Measurements from ENCODE around the gene ZC3H13. TPM values are rescaled to one million over a fixed set of nuclear protein-coding genes. Genes with fewer than 3 reads are reported as not detected.

Gene ZC3H13
- total and polyA plus RNA-seq, 2 experiments from 2014 or later, result 15.6 to 50.7 TPM

DNA sequence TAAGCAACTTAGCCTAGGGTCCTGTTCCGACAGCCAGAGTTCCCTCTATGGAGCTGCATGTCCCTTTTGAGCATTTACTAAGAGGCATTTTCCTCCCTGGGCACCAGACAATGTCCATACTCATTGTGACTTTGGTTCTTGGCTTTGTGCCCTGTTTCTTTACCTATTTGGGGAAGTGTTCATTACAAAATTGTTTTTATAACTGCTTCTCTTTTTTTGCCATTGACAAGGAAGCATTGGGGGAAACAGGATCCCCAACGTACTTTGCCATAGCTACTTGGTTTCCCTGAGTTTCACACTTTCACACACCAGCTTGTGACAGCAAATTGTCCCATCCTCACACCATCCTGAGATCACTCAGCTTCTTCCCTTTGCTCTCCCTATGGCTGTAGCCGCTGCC lies 119.9 kb downstream of the ZC3H13 start:
- TF ChIP-seq EZH2phosphoT487 (IDR thresholded peaks at IDR 0.05; ENCODE audit: insufficient read depth, low read depth) (no peak), EZH2 (IDR thresholded peaks at IDR 0.05; ENCODE audit: insufficient read depth, poor library complexity, severe bottlenecking) (no peak)
- in situ Hi-C loops (cut with MboI), result no loop called here
- 65 to 78% methylated on average over 3 of the region's 3 CpGs for WGBS, 2 experiments (ENCODE audit: low coverage in 1 of 2, low lambda C conversion rate in 2 of 2, missing lambda C conversion rate in 2 of 2)

DNA sequence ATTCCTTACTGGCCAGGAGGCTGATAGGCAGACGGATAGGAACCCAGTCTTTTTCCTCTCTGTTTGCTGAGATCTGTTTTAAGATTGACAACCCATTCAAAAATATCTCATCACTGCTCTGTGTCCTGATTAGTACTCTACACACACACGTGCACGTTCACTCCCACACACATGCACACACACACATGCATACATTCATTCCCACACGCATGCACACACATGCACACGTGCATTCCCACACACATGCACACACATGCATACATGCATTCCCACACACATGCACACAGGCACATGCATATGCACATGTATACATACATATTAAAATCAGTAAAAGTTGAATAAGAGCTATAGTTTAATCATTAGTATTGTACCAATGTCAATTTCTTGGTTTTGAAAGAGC lies 120.4 kb downstream of the ZC3H13 start:
- Histone ChIP-seq H3K4me1 (ENCODE audit: insufficient read depth) (no peaks in the 10 kb centered on the region), H2AFZ (no peak overlapping the region), H3K9me2 (ENCODE audit: insufficient read depth) (no peaks in the 10 kb centered on the region), H3K27me3 (replicated peaks; ENCODE audit: insufficient read depth) (peaks cover 51% of the 10 kb centered on the region), H3K4me2 (ENCODE audit: unreplicated experiment) (no peak overlapping the region), H3F3A (ENCODE audit: insufficient read depth) (no peaks in the 10 kb centered on the region), H3K4me3 (no peak overlapping the region), H3K79me2 (ENCODE audit: insufficient read depth) (no peaks in the 10 kb centered on the region), H3K27ac (no peak overlapping the region), H4K20me1 (ENCODE audit: insufficient read depth) (no peaks in the 10 kb centered on the region), H3K9me3 (ENCODE audit: low read depth) (no peaks in the 10 kb centered on the region), H3K36me3 (ENCODE audit: low read depth) (no peaks in the 10 kb centered on the region), H3K9ac (no peak overlapping the region)
- WGBS, 2 experiments (ENCODE audit: low coverage in 1 of 2, low lambda C conversion rate in 2 of 2, missing lambda C conversion rate in 2 of 2), result 54 to 55% methylated on average over 5 of the region's 5 CpGs
- no peak for DNase-seq
- in situ Hi-C loops (cut with MboI), result no loop called here
- TF ChIP-seq EZH2phosphoT487 (IDR thresholded peaks at IDR 0.05; ENCODE audit: insufficient read depth, low read depth) (no peak), EZH2 (IDR thresholded peaks at IDR 0.05; ENCODE audit: insufficient read depth, poor library complexity, severe bottlenecking) (no peak)

More for the DNA sequence above, 119.9 kb downstream of the ZC3H13 start:
- Histone ChIP-seq H3K27ac (no peak overlapping the region), H3K79me2 (ENCODE audit: insufficient read depth) (no peaks in the 10 kb centered on the region), H3F3A (ENCODE audit: insufficient read depth) (no peaks in the 10 kb centered on the region), H3K4me3 (no peak overlapping the region), H3K4me1 (ENCODE audit: insufficient read depth) (no peaks in the 10 kb centered on the region), H3K9me2 (ENCODE audit: insufficient read depth) (no peaks in the 10 kb centered on the region), H3K4me2 (ENCODE audit: unreplicated experiment) (no peak overlapping the region), H3K9me3 (ENCODE audit: low read depth) (no peaks in the 10 kb centered on the region), H3K27me3 (replicated peaks; ENCODE audit: insufficient read depth) (peaks cover 55% of the 10 kb centered on the region), H4K20me1 (ENCODE audit: insufficient read depth) (no peaks in the 10 kb centered on the region), H3K9ac (no peak overlapping the region), H2AFZ (no peak overlapping the region), H3K36me3 (ENCODE audit: low read depth) (no peaks in the 10 kb centered on the region)
- DNase-seq, result no peak

DNA sequence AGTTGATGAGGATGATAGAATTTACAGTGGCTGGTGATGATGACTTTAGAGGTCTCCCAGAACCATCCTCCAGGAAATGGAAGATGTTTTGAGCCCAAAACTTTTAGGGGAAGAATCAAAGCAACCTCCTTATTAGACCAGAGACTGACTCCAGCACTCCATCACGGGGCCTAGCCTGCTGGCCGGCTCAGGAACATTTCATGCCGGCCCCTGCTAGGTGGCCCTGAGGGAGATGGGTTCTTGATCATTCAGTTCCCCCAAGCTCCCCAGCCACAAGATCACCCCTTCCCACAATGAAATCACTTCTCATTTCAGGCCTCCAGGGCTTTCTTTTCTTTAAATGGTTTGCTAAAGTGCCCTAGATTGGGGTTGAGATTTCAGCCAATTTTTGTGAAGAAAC lies 121.3 kb downstream of the ZC3H13 start:
- Histone ChIP-seq H3K36me3 (ENCODE audit: low read depth) (no peaks in the 10 kb centered on the region), H3K79me2 (ENCODE audit: insufficient read depth) (no peaks in the 10 kb centered on the region), H3K9me2 (ENCODE audit: insufficient read depth) (no peaks in the 10 kb centered on the region), H3K27ac (no peak overlapping the region), H3K9ac (no peak overlapping the region), H4K20me1 (ENCODE audit: insufficient read depth) (no peaks in the 10 kb centered on the region), H3K9me3 (ENCODE audit: low read depth) (no peaks in the 10 kb centered on the region), H3K4me2 (ENCODE audit: unreplicated experiment) (no peak overlapping the region), H3K4me1 (ENCODE audit: insufficient read depth) (no peaks in the 10 kb centered on the region), H3F3A (ENCODE audit: insufficient read depth) (no peaks in the 10 kb centered on the region), H2AFZ (no peak overlapping the region), H3K4me3 (no peak overlapping the region), H3K27me3 (replicated peaks; ENCODE audit: insufficient read depth) (peaks cover 44% of the 10 kb centered on the region)
- in situ Hi-C loops (cut with MboI), result no loop called here
- 85 to 88% methylated on average over 3 of the region's 3 CpGs for WGBS, 2 experiments (ENCODE audit: low coverage in 1 of 2, low lambda C conversion rate in 2 of 2, missing lambda C conversion rate in 2 of 2)
- no peak for TF ChIP-seq EZH2 (IDR thresholded peaks at IDR 0.05; ENCODE audit: insufficient read depth, poor library complexity, severe bottlenecking)
- DNase-seq, result no peak

DNA sequence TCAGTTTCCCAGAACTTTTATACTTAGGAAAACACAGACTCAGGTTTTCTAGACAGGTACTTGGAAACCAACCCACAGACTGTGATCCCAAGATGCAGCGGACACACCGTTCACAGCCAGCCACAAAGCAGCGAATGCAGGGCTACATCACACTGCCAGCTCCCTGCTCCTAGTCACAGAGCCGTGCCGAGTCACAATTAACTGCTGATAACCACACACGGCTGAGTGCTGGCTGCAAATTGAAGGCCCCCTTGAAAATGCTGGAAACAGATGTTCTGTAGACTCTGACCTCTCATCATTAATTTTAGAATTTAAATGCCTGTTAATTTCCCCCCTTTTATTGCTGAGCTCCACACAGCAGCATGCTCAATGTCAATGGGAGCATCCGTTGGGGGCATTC lies 122.4 kb downstream of the ZC3H13 start:
- H3K9ac ChIP-seq, result no peak overlapping the region
- no peaks in the 10 kb centered on the region for H3K9me3 ChIP-seq (ENCODE audit: low read depth)
- no peak overlapping the region for H2AFZ ChIP-seq
- no peaks in the 10 kb centered on the region for H3F3A ChIP-seq (ENCODE audit: insufficient read depth)
- no peak overlapping the region for H3K4me2 ChIP-seq (ENCODE audit: unreplicated experiment)
- no peak overlapping the region for H3K27ac ChIP-seq
- no peak for DNase-seq
- H3K4me1 ChIP-seq (ENCODE audit: insufficient read depth), result no peaks in the 10 kb centered on the region
- H4K20me1 ChIP-seq (ENCODE audit: insufficient read depth), result no peaks in the 10 kb centered on the region
- H3K79me2 ChIP-seq (ENCODE audit: insufficient read depth), result no peaks in the 10 kb centered on the region
- H3K4me3 ChIP-seq, result no peak overlapping the region
- H3K27me3 ChIP-seq (replicated peaks; ENCODE audit: insufficient read depth), result peaks cover 35% of the 10 kb centered on the region
- 53 to 60% methylated on average over 7 of the region's 7 CpGs for WGBS, 2 experiments (ENCODE audit: low coverage in 1 of 2, low lambda C conversion rate in 2 of 2, missing lambda C conversion rate in 2 of 2)
- no peaks in the 10 kb centered on the region for H3K36me3 ChIP-seq (ENCODE audit: low read depth)
- H3K9me2 ChIP-seq (ENCODE audit: insufficient read depth), result no peaks in the 10 kb centered on the region
- in situ Hi-C loops (cut with MboI), result no loop called here
- no peak for TF ChIP-seq EZH2 (IDR thresholded peaks at IDR 0.05; ENCODE audit: insufficient read depth, poor library complexity, severe bottlenecking)
- no peak for TF ChIP-seq EZH2phosphoT487 (IDR thresholded peaks at IDR 0.05; ENCODE audit: insufficient read depth, low read depth)

DNA sequence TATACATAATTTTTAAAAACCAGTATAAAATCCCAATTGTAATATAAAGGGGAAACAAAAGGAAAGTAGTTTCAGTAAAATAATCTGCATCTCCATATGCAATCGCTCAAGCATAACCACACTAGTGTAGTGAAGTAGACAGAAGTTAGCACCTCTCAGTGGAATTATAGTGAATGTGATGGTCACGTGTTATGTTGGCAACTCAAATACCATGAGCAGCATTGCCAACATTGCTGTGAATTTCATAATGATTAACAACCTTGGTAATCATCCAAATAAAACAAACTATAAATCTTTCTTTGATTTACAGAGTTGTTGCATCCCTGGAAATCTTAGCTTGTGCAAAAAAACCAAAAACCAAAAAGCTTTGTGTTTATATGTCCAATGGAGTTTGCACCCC lies 123.7 kb downstream of the ZC3H13 start:
- TF ChIP-seq EZH2 (IDR thresholded peaks at IDR 0.05; ENCODE audit: insufficient read depth, poor library complexity, severe bottlenecking) (no peak), EZH2phosphoT487 (IDR thresholded peaks at IDR 0.05; ENCODE audit: insufficient read depth, low read depth) (no peak)
- no peaks in the 10 kb centered on the region for H3F3A ChIP-seq (ENCODE audit: insufficient read depth)
- H3K4me2 ChIP-seq (ENCODE audit: unreplicated experiment), result no peak overlapping the region
- no peak overlapping the region for H3K27ac ChIP-seq
- in situ Hi-C loops (cut with MboI), result no loop called here
- H3K9ac ChIP-seq, result no peak overlapping the region
- H3K79me2 ChIP-seq (ENCODE audit: insufficient read depth), result no peaks in the 10 kb centered on the region
- no peak overlapping the region for H2AFZ ChIP-seq
- no peaks in the 10 kb centered on the region for H4K20me1 ChIP-seq (ENCODE audit: insufficient read depth)
- WGBS, 2 experiments (ENCODE audit: low coverage in 1 of 2, low lambda C conversion rate in 2 of 2, missing lambda C conversion rate in 2 of 2), result 36 to 39% methylated on average over 2 of the region's 2 CpGs
- no peaks in the 10 kb centered on the region for H3K36me3 ChIP-seq (ENCODE audit: low read depth)
- DNase-seq, result no peak
- H3K4me3 ChIP-seq, result no peak overlapping the region
- H3K9me3 ChIP-seq (ENCODE audit: low read depth), result no peaks in the 10 kb centered on the region
- H3K4me1 ChIP-seq (ENCODE audit: insufficient read depth), result no peaks in the 10 kb centered on the region
- H3K27me3 ChIP-seq (replicated peaks; ENCODE audit: insufficient read depth), result peaks cover 23% of the 10 kb centered on the region
- H3K9me2 ChIP-seq (ENCODE audit: insufficient read depth), result no peaks in the 10 kb centered on the region

Measured in GM23248 (cell line).